SK-N-SH treated with all-trans-retinoic acid at 6 μM for 48 hours (cell line): ENCODE results near the gene SEC24A.

Experiments used
- ARNTL ChIP-seq: fragments of 450-650 bp; formaldehyde crosslinking; IDR thresholded peaks from 2 replicates; pipeline ENCODE4 v1.5.0; 2020; ENCODE audit warnings: low read depth, mild to moderate bottlenecking, moderate library complexity, borderline replicate concordance
- BACH2 ChIP-seq: fragments of 250-450 bp; sonication (Bioruptor Pico); IDR thresholded peaks from 2 replicates; pipeline ENCODE4 v1.9.0; 2021; ENCODE audit warnings: mild to moderate bottlenecking, borderline replicate concordance
- OSR1 ChIP-seq: fragments of 250-450 bp; sonication (Bioruptor Pico); IDR thresholded peaks from 2 replicates; pipeline ENCODE4 v1.8.0; 2022; ENCODE audit warnings: moderate library complexity, mild to moderate bottlenecking, inconsistent platforms
- PPARA ChIP-seq: fragments of 250-450 bp; sonication (Bioruptor Pico); IDR thresholded peaks from 2 replicates; pipeline ENCODE4 v1.5.0; 2020; ENCODE audit warnings: mild to moderate bottlenecking, borderline replicate concordance
- SNAI2 ChIP-seq: fragments of 250-450 bp; sonication (Bioruptor Pico); IDR thresholded peaks from 2 replicates; pipeline ENCODE4 v1.5.0; 2020; ENCODE audit warnings: mild to moderate bottlenecking, moderate library complexity
- TOX ChIP-seq: fragments of 250-450 bp; sonication (Bioruptor Pico); IDR thresholded peaks from 2 replicates; pipeline ENCODE4 v1.8.0; 2021; ENCODE audit warnings: mild to moderate bottlenecking, moderate library complexity, borderline replicate concordance
- ZC3H10 ChIP-seq: fragments of 250-450 bp; sonication (Bioruptor Pico); IDR thresholded peaks from 2 replicates; pipeline ENCODE4 v1.5.1; 2021; ENCODE audit warnings: mild to moderate bottlenecking, moderate library complexity
- ZFP3 ChIP-seq: fragments of 250-450 bp; sonication (Bioruptor Pico); IDR thresholded peaks from 2 replicates; pipeline ENCODE4 v1.5.0; 2020; ENCODE audit warnings: mild to moderate bottlenecking, moderate library complexity
- TF ChIP-seq, protein P1 (sequence below): fragments of 250-450 bp; sonication (Bioruptor Pico); IDR thresholded peaks from 2 replicates; pipeline ENCODE4 v1.5.1; 2020; ENCODE audit warnings: low read depth, mild to moderate bottlenecking, moderate library complexity
- TF ChIP-seq, protein P2 (sequence below): fragments of 250-450 bp; sonication (Bioruptor Pico); IDR thresholded peaks from 2 replicates; pipeline ENCODE4 v1.5.1; 2021; ENCODE audit warnings: mild to moderate bottlenecking, moderate library complexity
- TF ChIP-seq, protein P3 (sequence below): fragments of 250-450 bp; sonication (Bioruptor Pico); IDR thresholded peaks from 2 replicates; pipeline ENCODE4 v1.5.0; 2020; ENCODE audit warnings: mild to moderate bottlenecking, moderate library complexity

DNA sequence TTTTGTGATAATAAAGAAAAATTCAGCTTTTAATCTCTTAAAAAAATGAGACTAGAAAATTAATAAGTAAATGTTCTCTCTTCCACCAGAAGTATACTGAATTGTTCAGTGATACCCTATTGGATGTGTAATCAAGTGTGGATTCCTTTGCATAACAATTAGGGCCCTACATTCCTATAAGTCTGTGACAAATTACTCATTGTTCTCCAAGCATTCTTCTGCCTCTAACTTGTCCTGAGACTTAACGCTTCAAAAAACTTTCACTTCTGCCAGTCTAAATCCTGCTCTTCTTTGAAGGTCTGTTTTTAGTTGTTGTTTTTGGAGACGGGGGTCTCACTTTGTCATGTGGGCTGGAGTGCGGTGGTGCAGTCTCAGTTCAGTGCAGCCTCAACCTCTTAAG is 100.8 kb downstream of the SEC24A start:
- TF ChIP-seq ZC3H10 (CRISPR knock-in tag) (no peak), ARNTL (no peak), ZFP3 (no peak), BACH2 (CRISPR knock-in tag) (no peak), PPARA (CRISPR knock-in tag) (no peak), OSR1 (CRISPR knock-in tag) (no peak), TOX (no peak), SNAI2 (CRISPR knock-in tag) (no peak)
- TF ChIP-seq, protein P1, sequence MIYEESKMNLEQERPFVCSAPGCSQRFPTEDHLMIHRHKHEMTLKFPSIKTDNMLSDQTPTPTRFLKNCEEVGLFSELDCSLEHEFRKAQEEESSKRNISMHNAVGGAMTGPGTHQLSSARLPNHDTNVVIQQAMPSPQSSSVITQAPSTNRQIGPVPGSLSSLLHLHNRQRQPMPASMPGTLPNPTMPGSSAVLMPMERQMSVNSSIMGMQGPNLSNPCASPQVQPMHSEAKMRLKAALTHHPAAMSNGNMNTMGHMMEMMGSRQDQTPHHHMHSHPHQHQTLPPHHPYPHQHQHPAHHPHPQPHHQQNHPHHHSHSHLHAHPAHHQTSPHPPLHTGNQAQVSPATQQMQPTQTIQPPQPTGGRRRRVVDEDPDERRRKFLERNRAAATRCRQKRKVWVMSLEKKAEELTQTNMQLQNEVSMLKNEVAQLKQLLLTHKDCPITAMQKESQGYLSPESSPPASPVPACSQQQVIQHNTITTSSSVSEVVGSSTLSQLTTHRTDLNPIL (CRISPR knock-in tag): no peak
- TF ChIP-seq, protein P2, sequence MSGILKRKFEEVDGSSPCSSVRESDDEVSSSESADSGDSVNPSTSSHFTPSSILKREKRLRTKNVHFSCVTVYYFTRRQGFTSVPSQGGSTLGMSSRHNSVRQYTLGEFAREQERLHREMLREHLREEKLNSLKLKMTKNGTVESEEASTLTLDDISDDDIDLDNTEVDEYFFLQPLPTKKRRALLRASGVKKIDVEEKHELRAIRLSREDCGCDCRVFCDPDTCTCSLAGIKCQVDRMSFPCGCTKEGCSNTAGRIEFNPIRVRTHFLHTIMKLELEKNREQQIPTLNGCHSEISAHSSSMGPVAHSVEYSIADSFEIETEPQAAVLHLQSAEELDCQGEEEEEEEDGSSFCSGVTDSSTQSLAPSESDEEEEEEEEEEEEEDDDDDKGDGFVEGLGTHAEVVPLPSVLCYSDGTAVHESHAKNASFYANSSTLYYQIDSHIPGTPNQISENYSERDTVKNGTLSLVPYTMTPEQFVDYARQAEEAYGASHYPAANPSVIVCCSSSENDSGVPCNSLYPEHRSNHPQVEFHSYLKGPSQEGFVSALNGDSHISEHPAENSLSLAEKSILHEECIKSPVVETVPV (CRISPR knock-in tag): no peak
- TF ChIP-seq, protein P3, sequence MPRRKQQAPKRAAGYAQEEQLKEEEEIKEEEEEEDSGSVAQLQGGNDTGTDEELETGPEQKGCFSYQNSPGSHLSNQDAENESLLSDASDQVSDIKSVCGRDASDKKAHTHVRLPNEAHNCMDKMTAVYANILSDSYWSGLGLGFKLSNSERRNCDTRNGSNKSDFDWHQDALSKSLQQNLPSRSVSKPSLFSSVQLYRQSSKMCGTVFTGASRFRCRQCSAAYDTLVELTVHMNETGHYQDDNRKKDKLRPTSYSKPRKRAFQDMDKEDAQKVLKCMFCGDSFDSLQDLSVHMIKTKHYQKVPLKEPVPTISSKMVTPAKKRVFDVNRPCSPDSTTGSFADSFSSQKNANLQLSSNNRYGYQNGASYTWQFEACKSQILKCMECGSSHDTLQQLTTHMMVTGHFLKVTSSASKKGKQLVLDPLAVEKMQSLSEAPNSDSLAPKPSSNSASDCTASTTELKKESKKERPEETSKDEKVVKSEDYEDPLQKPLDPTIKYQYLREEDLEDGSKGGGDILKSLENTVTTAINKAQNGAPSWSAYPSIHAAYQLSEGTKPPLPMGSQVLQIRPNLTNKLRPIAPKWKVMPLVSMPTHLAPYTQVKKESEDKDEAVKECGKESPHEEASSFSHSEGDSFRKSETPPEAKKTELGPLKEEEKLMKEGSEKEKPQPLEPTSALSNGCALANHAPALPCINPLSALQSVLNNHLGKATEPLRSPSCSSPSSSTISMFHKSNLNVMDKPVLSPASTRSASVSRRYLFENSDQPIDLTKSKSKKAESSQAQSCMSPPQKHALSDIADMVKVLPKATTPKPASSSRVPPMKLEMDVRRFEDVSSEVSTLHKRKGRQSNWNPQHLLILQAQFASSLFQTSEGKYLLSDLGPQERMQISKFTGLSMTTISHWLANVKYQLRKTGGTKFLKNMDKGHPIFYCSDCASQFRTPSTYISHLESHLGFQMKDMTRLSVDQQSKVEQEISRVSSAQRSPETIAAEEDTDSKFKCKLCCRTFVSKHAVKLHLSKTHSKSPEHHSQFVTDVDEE (CRISPR knock-in tag): no peak
